IMR-90 (cell line): ENCODE measurements around the gene CBX3. TPM values are rescaled to one million over a fixed set of nuclear protein-coding genes. Genes with fewer than 3 reads are reported as not detected.

Source experiments
- ATAC-seq: fragments of 200-7000 bp; cut with Tn5 transposase; 2 replicates; pipeline ENCODE4 v1.9.1; 2020; ENCODE audit warnings: low read depth, mild to moderate bottlenecking, moderate library complexity
- BruUV-seq: library from RNA; stranded (reverse); fragments of 400-500 nt; replicated peaks from 2 replicates; lab custom pipeline; 2021; lab: Mats Ljungman, UMichigan
- CTCF ChIA-PET: fragments of 300-600 bp; formaldehyde crosslinking; extraction: SDS; loops from one replicate; lab custom pipeline; 2021; ENCODE audit warnings: antibody characterized with exemption; lab: Yijun Ruan, JAX
- POLR2A ChIA-PET: fragments of 300-600 bp; sonication (Branson Sonifier 250); formaldehyde crosslinking; loops from one replicate; lab custom pipeline; 2022; ENCODE audit warnings: antibody characterized with exemption; ENCODE audit not compliant: unreplicated experiment; lab: Charles Lee
- DNase-seq: peaks from one replicate; pipeline ENCODE4 v3.0.0; 2013
- H2AFZ ChIP-seq: replicated peaks from 2 replicates; pipeline ENCODE3; 2013; ENCODE audit warnings: low read length, mild to moderate bottlenecking; ENCODE audit not compliant: poor library complexity
- H2AK5ac ChIP-seq: 2 replicates; pipeline ENCODE4 v1.6.1; 2013; ENCODE audit warnings: low read depth, low read length, inconsistent platforms
- H2AK9ac ChIP-seq: replicated peaks from 2 replicates; pipeline ENCODE3; 2013; ENCODE audit warnings: mild to moderate bottlenecking, low read depth, low read length, moderate library complexity; ENCODE audit not compliant: poor library complexity
- H2BK120ac ChIP-seq: 2 replicates; pipeline ENCODE4 v1.6.1; 2013; ENCODE audit warnings: low read depth, low read length, inconsistent platforms
- H2BK15ac ChIP-seq: 3 replicates; pipeline ENCODE4 v1.6.1; 2013; ENCODE audit warnings: low read depth, low read length, inconsistent platforms
- H2BK20ac ChIP-seq: 2 replicates; pipeline ENCODE4 v1.6.1; 2013; ENCODE audit warnings: low read depth, mild to moderate bottlenecking, inconsistent platforms, low read length, moderate library complexity
- H2BK5ac ChIP-seq: 2 replicates; pipeline ENCODE4 v1.6.1; 2013; ENCODE audit warnings: mild to moderate bottlenecking, low read depth, low read length, inconsistent platforms; ENCODE audit not compliant: poor library complexity, severe bottlenecking
- H3K14ac ChIP-seq: replicated peaks from 2 replicates; pipeline ENCODE4 v1.6.1; 2013; ENCODE audit warnings: low read depth, low read length, inconsistent platforms
- H3K18ac ChIP-seq: 2 replicates; pipeline ENCODE4 v1.6.1; 2013; ENCODE audit warnings: low read depth, low read length, control low read depth
- H3K23ac ChIP-seq: 2 replicates; pipeline ENCODE4 v1.6.1; 2013; ENCODE audit warnings: low read depth, low read length, inconsistent platforms
- H3K27ac ChIP-seq: 2 replicates; pipeline ENCODE4 v1.5.1; 2013; ENCODE audit warnings: mild to moderate bottlenecking, control low read depth, low read length; ENCODE audit not compliant: insufficient read depth
- H3K27me3 ChIP-seq: 2 replicates; pipeline ENCODE4 v1.6.1; 2013; ENCODE audit warnings: low read length; ENCODE audit not compliant: control insufficient read depth, insufficient read depth
- H3K36me3 ChIP-seq: 2 replicates; pipeline ENCODE4 v1.6.1; 2013; ENCODE audit warnings: low read length, mixed read lengths; ENCODE audit not compliant: control insufficient read depth, insufficient read depth
- H3K4ac ChIP-seq: 2 replicates; pipeline ENCODE4 v1.6.1; 2013; ENCODE audit warnings: low read depth, low read length, inconsistent platforms
- H3K4me1 ChIP-seq: 2 replicates; pipeline ENCODE4 v1.6.1; 2013; ENCODE audit warnings: low read length, mixed read lengths; ENCODE audit not compliant: control insufficient read depth, insufficient read depth
- H3K4me2 ChIP-seq: 2 replicates; pipeline ENCODE4 v1.6.1; 2013; ENCODE audit warnings: low read depth, mild to moderate bottlenecking, control low read depth, low read length, moderate library complexity
- H3K4me3 ChIP-seq: 2 replicates; pipeline ENCODE4 v1.5.1; 2013; ENCODE audit warnings: low read depth, mild to moderate bottlenecking, control low read depth, low read length, moderate library complexity; ENCODE audit not compliant: insufficient read depth
- H3K56ac ChIP-seq: 2 replicates; pipeline ENCODE4 v1.6.1; 2013; ENCODE audit warnings: low read length, inconsistent platforms; ENCODE audit not compliant: insufficient read depth; ENCODE audit errors: extremely low read depth
- H3K79me1 ChIP-seq, 2 experiments: 2 replicates each; pipeline ENCODE4 v1.6.1; 2013; ENCODE audit warnings: low read length in 2 of 2, inconsistent platforms in 1 of 2, low read depth in 1 of 2
- H3K9ac ChIP-seq: 2 replicates; pipeline ENCODE4 v1.6.1; 2013; ENCODE audit warnings: low read depth, low read length, control low read depth
- H3K9me1 ChIP-seq: 2 replicates; pipeline ENCODE4 v1.6.1; 2013; ENCODE audit warnings: low read length, inconsistent platforms; ENCODE audit not compliant: insufficient read depth
- H3K9me3 ChIP-seq: 2 replicates; pipeline ENCODE4 v1.6.1; 2013; ENCODE audit warnings: low read length; ENCODE audit not compliant: control insufficient read depth, insufficient read depth
- H4K20me1 ChIP-seq: 2 replicates; pipeline ENCODE4 v1.6.1; 2013; ENCODE audit warnings: low read length, inconsistent platforms; ENCODE audit not compliant: insufficient read depth
- H4K5ac ChIP-seq: 2 replicates; pipeline ENCODE4 v1.6.1; 2013; ENCODE audit warnings: mild to moderate bottlenecking, low read depth, low read length, control low read depth
- H4K8ac ChIP-seq, 2 experiments: 2 replicates each; pipeline ENCODE4 v1.6.1; 2013; ENCODE audit warnings: low read depth in 2 of 2, low read length in 2 of 2, control low read depth in 1 of 2, inconsistent platforms in 1 of 2
- H4K91ac ChIP-seq: 2 replicates; pipeline ENCODE4 v1.6.1; 2013; ENCODE audit warnings: low read depth, low read length, inconsistent platforms; ENCODE audit not compliant: insufficient read depth
- BHLHE40 ChIP-seq: fragments of 150-350 bp; IDR thresholded peaks from 2 replicates; pipeline ENCODE4 v1.6.1; 2016; ENCODE audit warnings: mild to moderate bottlenecking, low read depth, low read length
- CEBPB ChIP-seq: IDR thresholded peaks from 2 replicates; pipeline ENCODE4 v1.6.1; 2012; ENCODE audit warnings: low read depth, low read length, improper control_type of control experiment
- CHD1 ChIP-seq: IDR thresholded peaks from 2 replicates; pipeline ENCODE4 v1.6.1; 2012; ENCODE audit warnings: low read depth, low read length, improper control_type of control experiment
- CTCF ChIP-seq: conservative IDR thresholded peaks from 2 replicates; pipeline ENCODE4 v1.5.1; 2012; ENCODE audit warnings: mild to moderate bottlenecking, low read depth, low read length, improper control_type of control experiment
- ELK1 ChIP-seq: fragments of 150-350 bp; IDR thresholded peaks from 2 replicates; pipeline ENCODE4 v1.6.1; 2016; ENCODE audit warnings: low read depth, mild to moderate bottlenecking, low read length, moderate library complexity, borderline replicate concordance
- FOS ChIP-seq: fragments of 150-350 bp; IDR thresholded peaks from 2 replicates; pipeline ENCODE4 v1.6.1; 2016; ENCODE audit warnings: low read depth, low read length
- MAFK ChIP-seq: IDR thresholded peaks from 2 replicates; pipeline ENCODE4 v1.6.1; 2012; ENCODE audit warnings: low read depth, low read length, improper control_type of control experiment
- MAZ ChIP-seq: IDR thresholded peaks from 2 replicates; pipeline ENCODE4 v1.6.1; 2012; ENCODE audit warnings: low read depth, mild to moderate bottlenecking, low read length, improper control_type of control experiment, moderate library complexity, borderline replicate concordance
- MXI1 ChIP-seq: IDR thresholded peaks from 2 replicates; pipeline ENCODE4 v1.6.1; 2012; ENCODE audit warnings: low read depth, mild to moderate bottlenecking, low read length, moderate library complexity, borderline replicate concordance
- NFE2L2 ChIP-seq: fragments of 150-350 bp; IDR thresholded peaks from 2 replicates; pipeline ENCODE4 v1.6.1; 2016; ENCODE audit warnings: low read depth, mild to moderate bottlenecking, low read length
- POLR2A ChIP-seq: IDR thresholded peaks from 2 replicates; pipeline ENCODE4 v1.6.1; 2012; ENCODE audit warnings: mild to moderate bottlenecking, low read depth, low read length
- RAD21 ChIP-seq: IDR thresholded peaks from 2 replicates; pipeline ENCODE4 v1.6.1; 2012; ENCODE audit warnings: low read length, improper control_type of control experiment
- RCOR1 ChIP-seq: IDR thresholded peaks from 2 replicates; pipeline ENCODE4 v1.6.1; 2012; ENCODE audit warnings: mild to moderate bottlenecking, low read length, improper control_type of control experiment; ENCODE audit not compliant: insufficient replicate concordance
- RFX5 ChIP-seq: IDR thresholded peaks from 2 replicates; pipeline ENCODE4 v1.8.0; 2012; ENCODE audit warnings: low read depth, mild to moderate bottlenecking, low read length, moderate library complexity
- SMC3 ChIP-seq: fragments of 150-350 bp; IDR thresholded peaks from 2 replicates; pipeline ENCODE4 v1.6.1; 2016; ENCODE audit warnings: low read depth, mild to moderate bottlenecking, antibody characterized with exemption, low read length, moderate library complexity
- USF2 ChIP-seq: fragments of 150-350 bp; IDR thresholded peaks from 2 replicates; pipeline ENCODE4 v1.6.1; 2017; ENCODE audit warnings: mild to moderate bottlenecking, antibody characterized with exemption, low read length, low read depth
- WGBS, 2 experiments: methylation state at CpG; one replicate each; pipeline versions ENCODE4 v1.1.5 to v1.1.7; 2013; ENCODE audit warnings: missing lambda C conversion rate in 2 of 2; ENCODE audit not compliant: insufficient read length in 1 of 2; ENCODE audit errors: extremely low coverage in 2 of 2; 5-methylcytosine and 5-hydroxymethylcytosine counted together
- dilution Hi-C: fragments of 300-500 bp; cut with HindIII; formaldehyde crosslinking; loops from one replicate; pipeline ENCODE4 v1.14.3; 2018; ENCODE audit warnings: low sequenced_read_pairs; ENCODE audit not compliant: unreplicated experiment
- in situ Hi-C: fragments of 300-500 bp; cut with MboI; formaldehyde crosslinking; loops from 3 replicates; pipeline ENCODE4 v1.14.3; 2019; ENCODE audit warnings: low sequenced_read_pairs, inconsistent platforms, mixed read lengths
- intact Hi-C: fragments of 100-400 bp; cut with micrococcal nuclease; formaldehyde crosslinking; loops from 2 replicates; pipeline ENCODE4 v1.10.0; 2022
- polyA plus RNA-seq, 3 experiments: library from polyadenylated mRNA; depleted of rRNA; stranded (reverse); fragments of >200 nt; gene quantifications; 2 replicates each; pipeline ENCODE4 v1.2.3, GENCODE V29; 2012; ENCODE audit warnings: low replicate concordance in 1 of 3
- total RNA-seq: library from RNA; depleted of rRNA; stranded (reverse); fragments of >200 nt; gene quantifications from 2 replicates; pipeline ENCODE4 v1.2.3, GENCODE V29; 2012

Gene CBX3
- total and polyA plus RNA-seq, 2 of the 4 experiments (the other 2 are of a cell fraction): 38.2 to 76.5 TPM

- DNase-seq (no peak), ATAC-seq (no peak)
- no peaks in the 10 kb centered on the region for H3K9me3 ChIP-seq
- no peaks in the 10 kb centered on the region; the same call in 1 of the 2 replicates for H3K9me1 ChIP-seq
- POLR2A ChIA-PET: no interaction called here
- H3K14ac ChIP-seq: no peak overlapping the region
- H3K18ac ChIP-seq: no peak overlapping the region
- H3K56ac ChIP-seq: no peak overlapping the region
- H2AFZ ChIP-seq: no peak overlapping the region
- no peak overlapping the region for H3K9ac ChIP-seq
- no peak overlapping the region for H2BK15ac ChIP-seq
- dilution Hi-C loops: no loop called here
- no peak overlapping the region for H3K4me3 ChIP-seq
- H3K27ac ChIP-seq: no peak overlapping the region
- no peak overlapping the region for H2AK9ac ChIP-seq
- no peaks in the 10 kb centered on the region; the same call in 1 of the 2 replicates for H3K4me1 ChIP-seq
- WGBS, 2 experiments: no CpG with 5 or more reads among the region's 1 CpG
- H2BK120ac ChIP-seq: no peak overlapping the region
- H4K91ac ChIP-seq: no peak overlapping the region
- TF ChIP-seq MAFK (no peak), FOS (no peak), RCOR1 (no peak), RFX5 (no peak), ELK1 (no peak), SMC3 (no peak), NFE2L2 (no peak), USF2 (no peak), POLR2A (no peak), MAZ (no peak), CHD1 (no peak), RAD21 (no peak), CEBPB (no peak), MXI1 (no peak), BHLHE40 (no peak), CTCF (no peak)
- no TSS peak for BruUV-seq
- H4K5ac ChIP-seq: no peak overlapping the region
- no peak overlapping the region for H2BK5ac ChIP-seq
- CTCF ChIA-PET: no interaction called here
- H3K27me3 ChIP-seq: no peaks in the 10 kb centered on the region
- H3K4me2 ChIP-seq: no peak overlapping the region
- no peak overlapping the region for H2BK20ac ChIP-seq
- H4K8ac ChIP-seq: no peak overlapping the region
- intact Hi-C loops: no loop called here
- in situ Hi-C loops: no loop called here
- H3K4ac ChIP-seq: no peak overlapping the region
- no peak overlapping the region for H2AK5ac ChIP-seq
- peaks cover 18% of the 10 kb centered on the region for H3K36me3 ChIP-seq
- peaks cover 21 to 33% of the 10 kb centered on the region in 2 experiments; a peak in 3 of 4 replicates for H3K79me1 ChIP-seq
- peaks cover 54% of the 10 kb centered on the region for H4K20me1 ChIP-seq
- H3K23ac ChIP-seq: no peak overlapping the region
Observed at GRCh38 chr7:26185844-26186180, 15.7 kb upstream of the CBX3 start.
